Cardiac fibroblast (primary cell): ENCODE data around the gene GLG1.

ENCODE experiments used
- DNase-seq, 2 donors: peaks; one replicate each; pipeline versions ENCODE4 v3.0.0 to v3.0.0-alpha.2; 2010; ENCODE audit warnings: low read depth in 2 of 2
- H3K4me3 ChIP-seq, 2 donors: replicated peaks in 1 of 2; 1 replicate in 1 of 2; 2 replicates in 1 of 2; pipeline ENCODE4 v1.5.1; 2011; ENCODE audit warnings: low read depth in 2 of 2, low read length in 2 of 2, mild to moderate bottlenecking in 2 of 2, moderate library complexity in 1 of 2
- TF ChIP-seq, protein P1 (sequence below): IDR thresholded peaks from one replicate; pipeline ENCODE4 v1.5.1; 2011; ENCODE audit warnings: low read depth, mild to moderate bottlenecking, low read length, inconsistent platforms

GLG1 gene

DNA sequence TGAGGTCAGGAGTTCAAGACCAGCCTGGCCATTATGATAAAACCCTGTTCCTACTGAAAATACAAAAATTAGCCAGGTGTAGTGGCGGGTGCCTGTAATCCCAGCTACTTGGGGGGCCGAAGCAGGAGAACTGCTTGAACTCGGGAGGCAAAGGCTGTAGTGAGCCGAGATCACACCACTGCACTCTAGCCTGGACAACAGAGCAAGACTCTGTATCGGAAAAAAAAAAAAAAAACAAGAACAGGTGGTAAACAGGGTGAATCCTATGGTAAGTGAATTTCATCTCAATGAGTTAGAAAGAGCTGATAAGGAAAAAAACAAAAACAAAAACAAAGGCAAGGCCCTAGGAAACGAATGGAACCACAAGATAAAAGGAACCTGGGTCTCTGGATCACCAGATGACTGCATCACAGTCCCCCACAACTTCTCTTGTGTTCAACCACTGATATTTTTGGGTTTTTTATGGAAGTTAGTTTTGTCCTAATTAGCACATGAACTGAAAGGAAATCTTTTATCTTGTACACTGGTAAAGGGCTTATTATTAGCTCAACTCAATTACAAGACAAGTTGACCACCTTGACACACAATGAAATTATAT, 21.0 kb downstream of the GLG1 start:
- no peak overlapping the region for H3K4me3 ChIP-seq
- no peak for DNase-seq
- TF ChIP-seq, protein P1, sequence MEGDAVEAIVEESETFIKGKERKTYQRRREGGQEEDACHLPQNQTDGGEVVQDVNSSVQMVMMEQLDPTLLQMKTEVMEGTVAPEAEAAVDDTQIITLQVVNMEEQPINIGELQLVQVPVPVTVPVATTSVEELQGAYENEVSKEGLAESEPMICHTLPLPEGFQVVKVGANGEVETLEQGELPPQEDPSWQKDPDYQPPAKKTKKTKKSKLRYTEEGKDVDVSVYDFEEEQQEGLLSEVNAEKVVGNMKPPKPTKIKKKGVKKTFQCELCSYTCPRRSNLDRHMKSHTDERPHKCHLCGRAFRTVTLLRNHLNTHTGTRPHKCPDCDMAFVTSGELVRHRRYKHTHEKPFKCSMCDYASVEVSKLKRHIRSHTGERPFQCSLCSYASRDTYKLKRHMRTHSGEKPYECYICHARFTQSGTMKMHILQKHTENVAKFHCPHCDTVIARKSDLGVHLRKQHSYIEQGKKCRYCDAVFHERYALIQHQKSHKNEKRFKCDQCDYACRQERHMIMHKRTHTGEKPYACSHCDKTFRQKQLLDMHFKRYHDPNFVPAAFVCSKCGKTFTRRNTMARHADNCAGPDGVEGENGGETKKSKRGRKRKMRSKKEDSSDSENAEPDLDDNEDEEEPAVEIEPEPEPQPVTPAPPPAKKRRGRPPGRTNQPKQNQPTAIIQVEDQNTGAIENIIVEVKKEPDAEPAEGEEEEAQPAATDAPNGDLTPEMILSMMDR: no peak

GRCh38 chr16:74583926-74584666, 22.8 kb downstream of the GLG1 start:
- no peak overlapping the region for H3K4me3 ChIP-seq
- TF ChIP-seq, protein P1: no peak
- DNase-seq: no peak

DNA sequence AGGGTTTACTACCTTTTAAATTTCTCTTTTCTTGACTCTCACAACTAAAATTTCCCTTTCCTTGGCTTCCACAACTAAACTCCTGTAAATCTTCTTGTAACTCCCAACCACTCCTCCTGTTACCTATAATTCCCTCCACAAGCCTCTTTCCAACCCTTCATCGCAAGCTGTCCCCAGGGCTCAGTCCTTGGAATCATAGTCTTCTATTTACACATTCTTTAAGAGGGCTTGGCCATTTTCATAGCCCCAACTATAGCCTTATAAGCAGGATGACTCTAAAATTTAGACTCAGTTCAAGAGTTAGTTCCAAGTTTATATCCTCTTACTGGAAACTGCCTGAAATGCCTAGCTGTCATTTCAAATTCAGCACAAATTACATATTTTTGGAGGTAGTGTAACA, 23.9 kb downstream of the GLG1 start:
- DNase-seq: no peak
- TF ChIP-seq, protein P1: no peak

DNA sequence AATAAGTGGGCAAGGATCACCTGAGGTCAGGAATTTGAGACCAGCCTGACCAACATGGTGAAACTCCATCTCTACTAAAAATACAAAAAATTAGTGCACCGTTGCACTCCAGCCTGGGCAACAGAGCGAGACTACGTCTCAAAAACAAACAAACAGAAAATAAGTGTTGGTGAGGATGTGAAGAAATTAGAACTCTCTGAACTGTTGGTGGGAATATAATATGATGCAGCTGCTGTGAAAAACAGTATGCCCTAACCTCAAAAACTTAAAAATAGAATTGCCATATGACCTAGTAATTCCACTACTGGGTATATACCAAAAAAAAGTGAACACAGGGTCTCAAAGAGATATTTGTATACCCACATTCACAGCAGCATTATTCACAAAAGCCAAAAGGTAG, 26.1 kb downstream of the GLG1 start:
- H3K4me3 ChIP-seq: no peak overlapping the region
- TF ChIP-seq, protein P1: no peak
- no peak for DNase-seq

More for the DNA sequence above, 23.9 kb downstream of the GLG1 start:
- no peak overlapping the region for H3K4me3 ChIP-seq

- TF ChIP-seq, protein P1: no peak
- DNase-seq: no peak
- no peak overlapping the region for H3K4me3 ChIP-seq
Measured at GRCh38 chr16:74578838-74579237, 28.1 kb downstream of the GLG1 start.

DNA sequence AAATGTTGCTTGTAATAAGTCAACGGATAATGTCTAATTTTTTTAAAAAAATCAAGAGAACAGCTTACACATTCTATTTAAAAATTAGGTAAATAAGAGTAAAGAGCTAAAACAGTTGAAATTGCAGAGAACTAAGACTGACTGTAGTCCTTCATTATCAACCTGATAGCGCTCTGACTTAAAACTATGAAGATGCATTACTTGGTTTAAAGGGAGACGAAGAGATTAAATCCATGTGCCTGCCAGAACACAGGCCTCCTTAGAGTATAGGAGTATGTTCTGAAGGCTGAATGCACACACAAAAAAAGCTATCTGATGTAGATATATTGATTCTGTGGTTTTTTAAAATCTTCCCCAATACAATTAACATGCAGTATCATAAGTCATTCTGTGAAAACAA, 28.5 kb downstream of the GLG1 start:
- no peak for DNase-seq
- no peak overlapping the region for H3K4me3 ChIP-seq
- TF ChIP-seq, protein P1: no peak

DNA sequence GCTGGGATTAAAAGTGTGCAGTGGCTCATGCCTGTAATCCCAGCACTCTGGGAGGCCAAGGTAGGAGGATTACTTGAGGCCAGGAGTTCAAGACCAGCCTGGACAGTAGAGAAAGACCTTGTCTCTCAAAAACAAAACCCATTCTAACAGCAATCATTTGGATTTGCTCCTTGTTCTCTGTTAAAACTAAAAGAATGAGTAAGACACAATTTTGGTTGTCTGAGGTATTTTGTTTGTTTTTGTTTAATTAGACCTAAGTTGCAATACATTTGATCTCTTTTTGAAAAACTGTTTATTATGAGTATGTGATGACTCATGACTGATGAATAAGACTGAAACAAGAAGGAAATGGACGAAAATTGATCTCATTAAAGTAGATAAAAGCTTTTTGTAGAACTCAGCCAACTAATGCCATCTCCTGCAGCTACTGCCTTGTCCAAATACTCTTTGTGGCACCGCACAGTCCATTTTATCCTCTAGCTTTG, 29.0 kb downstream of the GLG1 start:
- no peak overlapping the region for H3K4me3 ChIP-seq
- DNase-seq: peak; percentile 26 to 39
- TF ChIP-seq, protein P1: no peak
